Ramos (cell line): ENCODE data around the gene SRSF5.

Source experiments
- in situ Hi-C: fragments of 300-500 bp; cut with MboI; formaldehyde crosslinking; loops from one replicate; pipeline ENCODE4 v1.14.3; 2022; ENCODE audit warnings: low sequenced_read_pairs; ENCODE audit not compliant: unreplicated experiment

The SRSF5 gene

GRCh38 chr14:69768873-69769272 lies 1.9 kb downstream of the SRSF5 start:
- in situ Hi-C loops: no loop called here

DNA sequence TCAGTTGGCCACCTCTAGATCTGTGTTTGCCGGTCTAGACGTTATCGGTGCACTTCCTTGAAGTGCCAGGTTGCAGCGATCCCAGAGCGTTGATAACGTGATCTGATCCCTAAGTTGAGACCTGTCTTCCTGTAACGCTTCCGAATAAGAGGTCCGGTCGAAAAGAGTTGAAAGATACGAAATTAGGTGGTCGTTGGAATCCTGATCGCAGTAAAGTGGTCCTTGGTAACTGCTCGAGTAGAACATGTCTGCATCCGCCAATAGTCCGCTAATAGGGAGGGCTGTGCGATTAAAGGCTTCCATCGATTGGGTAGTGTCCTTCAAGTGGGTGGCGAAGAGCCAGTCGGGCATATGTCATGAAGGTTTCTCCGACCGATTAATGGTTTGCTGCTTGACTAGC lies 2.7 kb downstream of the SRSF5 start:
- in situ Hi-C loops: no loop called here

DNA sequence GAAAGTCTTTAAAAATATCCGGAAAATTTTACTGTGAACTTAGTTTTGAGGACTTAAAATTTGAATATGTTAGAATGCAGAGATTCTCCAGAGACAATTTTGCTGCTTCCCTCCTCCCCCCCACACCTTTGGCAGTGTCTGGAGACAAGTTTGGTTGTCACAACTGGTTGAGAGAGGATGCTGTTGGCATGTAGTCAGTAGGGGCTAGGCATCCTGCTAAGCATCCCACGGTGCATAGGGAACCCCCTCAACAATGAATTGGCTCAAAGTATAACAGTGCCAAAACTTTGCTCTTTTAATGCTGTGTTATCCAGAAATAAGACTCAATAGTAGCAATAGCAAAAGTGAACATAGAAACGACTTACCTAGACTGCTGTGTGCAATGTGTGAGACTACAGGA lies 3.6 kb downstream of the SRSF5 start:
- in situ Hi-C loops: no loop called here

- in situ Hi-C loops: no loop called here
These were observed 4.2 kb downstream of the SRSF5 start for GRCh38 chr14:69771136-69771535.

- in situ Hi-C loops: no loop called here
These were observed 5.4 kb downstream of the SRSF5 start for GRCh38 chr14:69772082-69773017.

DNA sequence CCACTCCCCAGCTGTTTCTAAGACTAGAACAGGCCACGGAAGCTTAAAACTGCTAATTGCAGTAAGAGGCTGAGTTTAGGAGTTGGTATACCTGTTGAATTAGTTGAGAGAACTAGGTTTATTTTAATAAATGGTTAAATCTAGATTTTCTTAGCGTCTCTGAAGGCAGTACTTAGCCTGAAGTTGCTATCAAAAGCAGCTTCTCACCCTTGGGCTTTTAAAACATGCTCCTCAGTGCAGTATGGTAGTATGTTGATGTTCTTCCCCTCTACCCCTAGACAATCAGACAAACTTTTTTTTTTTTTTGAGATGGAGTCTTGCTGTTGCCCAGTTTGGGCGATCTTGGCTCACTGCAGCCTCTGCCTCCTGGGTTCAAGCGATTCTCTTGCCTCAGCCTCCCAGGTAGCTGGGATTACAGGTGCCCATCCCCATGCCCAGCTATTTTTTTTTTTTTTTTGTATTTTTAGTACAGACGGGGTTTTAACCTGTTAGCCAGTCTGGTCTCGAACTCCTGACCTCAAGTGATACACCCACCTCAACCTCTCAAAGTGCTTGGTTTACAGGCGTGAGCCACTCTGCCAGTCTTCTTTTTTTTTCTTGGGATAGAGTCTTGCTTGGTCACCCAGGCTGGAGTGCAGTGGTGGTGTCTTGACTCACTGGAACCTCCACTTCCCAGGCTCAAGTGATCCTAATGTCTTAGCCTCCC lies 6.8 kb downstream of the SRSF5 start:
- in situ Hi-C loops: no loop called here

DNA sequence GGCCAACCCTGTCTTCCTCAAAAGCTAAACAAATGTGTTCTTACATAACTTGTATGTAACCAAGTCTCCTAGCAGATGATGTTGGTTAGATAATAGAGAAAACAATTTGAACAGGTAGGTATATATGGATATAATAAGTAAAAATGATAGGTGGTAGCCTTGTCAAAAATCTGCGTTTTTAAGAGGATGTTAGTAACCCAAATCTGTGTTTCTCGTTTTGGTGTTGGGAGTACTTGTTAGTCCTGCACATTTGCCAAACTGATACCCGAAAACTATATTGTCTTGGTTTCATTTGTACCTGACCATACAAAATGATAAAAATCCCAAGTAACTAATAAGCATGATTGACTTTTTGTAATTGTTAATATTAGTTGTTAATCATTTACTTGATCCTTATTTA lies 8.1 kb downstream of the SRSF5 start:
- in situ Hi-C loops: no loop called here

- in situ Hi-C loops: no loop called here
These were observed 10.0 kb downstream of the SRSF5 start for GRCh38 chr14:69776875-69777453.

- in situ Hi-C loops: no loop called here
These were observed 12.1 kb downstream of the SRSF5 start for GRCh38 chr14:69779088-69779487.

DNA sequence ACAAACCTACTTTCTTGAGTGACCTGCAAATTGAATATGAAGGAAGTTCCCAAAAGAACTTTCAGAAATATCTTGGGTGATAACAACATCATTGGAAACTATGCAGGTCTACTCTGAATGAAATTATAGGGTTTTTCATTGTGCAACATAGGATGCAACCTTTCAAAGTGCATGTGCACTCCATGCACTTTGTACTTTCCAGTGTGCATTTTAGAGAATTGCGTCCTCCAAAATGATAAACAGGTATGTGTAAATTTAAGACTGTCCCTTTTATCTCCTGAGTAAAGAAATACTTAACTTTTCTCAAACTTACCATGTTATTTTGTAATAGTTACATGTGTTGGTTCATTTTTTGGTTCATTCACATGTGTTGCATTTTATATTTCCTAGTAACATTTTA lies 13.2 kb downstream of the SRSF5 start:
- in situ Hi-C loops: no loop called here

- in situ Hi-C loops: no loop called here
These were observed 14.0 kb downstream of the SRSF5 start for GRCh38 chr14:69780952-69781351.

DNA sequence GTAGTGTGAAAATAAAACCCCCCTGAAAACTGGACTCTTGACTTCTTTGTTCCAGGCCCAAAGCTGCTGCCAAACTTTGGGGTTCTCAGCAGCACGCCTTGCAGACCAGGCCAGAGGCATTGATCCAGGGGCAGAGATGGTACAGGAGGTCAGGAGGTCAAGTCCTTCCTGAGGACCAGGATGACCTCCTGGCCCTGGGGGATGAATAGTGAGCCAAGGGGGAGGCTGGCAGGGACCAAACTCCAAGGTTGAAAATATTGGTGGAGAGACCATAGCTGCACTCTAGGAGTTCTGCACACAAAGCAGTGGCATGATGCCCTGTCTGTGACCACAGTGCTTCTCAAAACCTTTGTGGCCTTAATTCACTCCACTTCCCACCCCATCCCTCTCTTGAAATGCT lies 18.0 kb downstream of the SRSF5 start:
- in situ Hi-C loops: no loop called here

GRCh38 chr14:69786603-69787002 lies 19.7 kb downstream of the SRSF5 start:
- in situ Hi-C loops: no loop called here

- in situ Hi-C loops: no loop called here
These were observed 22.2 kb downstream of the SRSF5 start for GRCh38 chr14:69789118-69789640.

DNA sequence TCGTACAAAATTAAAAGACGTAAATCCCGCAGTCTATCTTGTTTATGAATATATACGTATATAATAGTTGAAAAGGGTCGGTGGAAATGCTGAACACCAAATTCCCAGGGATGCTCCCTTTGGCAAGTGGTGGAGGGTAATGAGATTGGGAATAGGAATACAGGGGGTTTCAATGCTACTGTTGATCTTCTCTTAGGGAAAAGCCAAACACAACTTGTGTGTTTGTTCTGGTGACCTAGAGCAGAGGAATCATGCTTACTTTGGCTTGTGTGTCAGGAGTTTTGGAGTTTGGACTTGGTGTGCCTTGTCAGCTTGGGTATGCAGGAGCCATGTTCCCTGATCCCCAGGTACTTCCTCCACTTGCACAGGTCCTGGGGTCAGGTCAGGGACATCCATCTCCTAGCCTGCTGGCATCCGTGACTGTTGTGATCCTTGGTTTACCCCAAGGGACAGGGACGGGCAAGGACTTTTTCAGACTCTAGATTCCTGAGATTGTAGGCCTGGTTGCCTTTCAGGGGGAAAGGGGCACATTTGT lies 26.0 kb downstream of the SRSF5 start:
- in situ Hi-C loops: no loop called here

- in situ Hi-C loops: no loop called here
These were observed 27.8 kb downstream of the SRSF5 start for GRCh38 chr14:69794791-69795190.

GRCh38 chr14:69795691-69796090 lies 28.7 kb downstream of the SRSF5 start:
- in situ Hi-C loops: no loop called here

GRCh38 chr14:69796797-69797500 lies 30.0 kb downstream of the SRSF5 start, which contains the start of gene SLC10A1:
Gene SLC10A1 (minus strand): TSS chr14:69797241. CDS start chr14:69797155, 86 bp downstream.
- in situ Hi-C loops: no loop called here

GRCh38 chr14:69797573-69798338 lies 30.8 kb downstream of the SRSF5 start:
- in situ Hi-C loops: no loop called here
